HG02642 (cell line): ENCODE measurements around the gene MALSU1.

Source experiments
- ATAC-seq: cut with Tn5 transposase; IDR thresholded peaks from one replicate; pipeline ENCODE4 v1.9.1; 2021; ENCODE audit warnings: mild to moderate bottlenecking; ENCODE audit not compliant: unreplicated experiment, poor library complexity

The MALSU1 gene

GRCh38 chr7:23298885-23299769, at the start of gene MALSU1:
TSS of gene MALSU1 (plus strand) at chr7:23299339. CDS start at chr7:23299353, 14 bp downstream.
- ATAC-seq = peak; percentile 99

GRCh38 chr7:23249486-23249885, 49.7 kb upstream of the MALSU1 start:
- no peak for ATAC-seq

GRCh38 chr7:23254051-23254681, 45.0 kb upstream of the MALSU1 start:
- ATAC-seq = no peak

- ATAC-seq = no peak
These were observed 42.4 kb upstream of the MALSU1 start for GRCh38 chr7:23256731-23257130.

- no peak for ATAC-seq
These were observed 38.8 kb upstream of the MALSU1 start for GRCh38 chr7:23260371-23260770.

- ATAC-seq = peak; percentile 83
These were observed 37.2 kb upstream of the MALSU1 start for GRCh38 chr7:23261843-23262452.

GRCh38 chr7:23264916-23265458, 34.2 kb upstream of the MALSU1 start:
- peak; percentile 61 for ATAC-seq

- no peak for ATAC-seq
These were observed 32.2 kb upstream of the MALSU1 start for GRCh38 chr7:23266918-23267317.

- ATAC-seq = no peak
These were observed 31.8 kb upstream of the MALSU1 start for GRCh38 chr7:23267357-23267756.

- no peak for ATAC-seq
These were observed 31.0 kb upstream of the MALSU1 start for GRCh38 chr7:23268167-23268566.

- ATAC-seq = no peak
These were observed 30.4 kb upstream of the MALSU1 start for GRCh38 chr7:23268746-23269145.

- ATAC-seq = no peak
These were observed 26.9 kb upstream of the MALSU1 start for GRCh38 chr7:23272275-23272674.

- ATAC-seq = peak; percentile 96
These were observed 26.0 kb upstream of the MALSU1 start for GRCh38 chr7:23273141-23273599.

- no peak for ATAC-seq
These were observed 23.2 kb upstream of the MALSU1 start for GRCh38 chr7:23275912-23276311.

- ATAC-seq = no peak
These were observed 22.8 kb upstream of the MALSU1 start for GRCh38 chr7:23276376-23276775.

- no peak for ATAC-seq
These were observed 22.2 kb upstream of the MALSU1 start for GRCh38 chr7:23276947-23277346.

GRCh38 chr7:23277359-23277989, 21.7 kb upstream of the MALSU1 start:
- ATAC-seq = peak; percentile 41

- no peak for ATAC-seq
These were observed 19.2 kb upstream of the MALSU1 start for GRCh38 chr7:23279819-23280525.

- ATAC-seq = no peak
These were observed 16.1 kb upstream of the MALSU1 start for GRCh38 chr7:23283086-23283485.

GRCh38 chr7:23284871-23285270, 14.3 kb upstream of the MALSU1 start:
- ATAC-seq = no peak
